ENCODE measurements around the gene ATP6V0B. TPM values are rescaled to one million over a fixed set of nuclear protein-coding genes. Genes with fewer than 3 reads are reported as not detected.
A peak's percentile ranks its signal among the peaks of the same experiment; 100 is the strongest.

The ATP6V0B gene
- 100 to 1,000 TPM; 135 to 180 (median 169) TPM for total RNA-seq

DNA sequence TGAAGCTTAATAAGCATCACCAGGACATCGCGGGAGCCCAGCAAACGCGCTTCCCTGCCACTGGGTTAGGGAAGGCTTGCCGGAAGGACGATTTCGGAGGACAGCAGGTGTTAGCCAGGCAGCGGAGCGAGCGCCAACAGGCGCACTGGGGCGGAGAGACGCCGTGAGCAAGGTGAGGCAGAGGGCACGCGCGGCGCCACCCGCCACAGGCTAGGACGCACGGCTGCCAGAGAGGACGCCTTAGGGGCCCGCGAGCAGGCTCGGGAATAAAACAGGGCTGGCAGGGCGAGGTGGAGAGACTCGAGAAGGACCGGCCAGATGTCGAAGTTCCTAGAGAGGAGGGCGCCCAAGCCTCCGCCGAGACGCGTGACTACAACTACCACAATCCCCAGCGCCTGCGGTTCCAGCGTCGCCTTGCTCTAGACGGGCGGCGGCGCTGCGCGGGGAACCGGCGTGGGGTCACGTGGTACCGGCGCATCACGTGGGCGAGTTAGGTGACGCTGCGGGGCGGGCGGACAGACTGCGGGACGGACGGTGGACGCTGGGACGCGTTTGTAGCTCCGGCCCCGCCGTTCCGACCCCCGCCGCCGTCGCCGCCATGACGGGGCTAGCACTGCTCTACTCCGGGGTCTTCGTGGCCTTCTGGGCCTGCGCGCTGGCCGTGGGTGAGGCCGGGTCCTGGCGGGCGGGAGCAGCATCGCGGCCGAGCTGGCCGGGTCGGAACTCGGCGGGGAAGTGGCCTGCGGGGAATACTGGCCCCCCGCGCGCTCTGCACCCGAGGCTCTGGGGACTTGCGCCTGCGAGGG lies at the start of gene ATP6V0B:
Gene ATP6V0B (plus strand): TSS at position 518 of the 806 bp plus-strand sequence. CDS start 81 bp downstream, at position 599.
- 0% methylated on average over 48 of the region's 93 CpGs for WGBS, 2 donors
- intact Hi-C loops (cut with DNase I; ENCODE audit: low total_unique reads), result no loop called here
- no peak for TF ChIP-seq CTCF (IDR thresholded peaks at IDR 0.05)
- peak in 1 of 2 donors; percentile 78 for TF ChIP-seq POLR2A (IDR thresholded peaks at IDR 0.05)
- H3K4me3 ChIP-seq (ENCODE audit: low read depth, poor library complexity, severe bottlenecking), result peak within 1 kb of the TSS; percentile 66
- DNase-seq (ENCODE audit: low spot score in 2 of 2), result peak; percentile 97 to 99

GRCh38 chr1:43925846-43926245 lies 48.9 kb upstream of the ATP6V0B start:
- intact Hi-C loops (cut with DNase I; ENCODE audit: low total_unique reads), result no loop called here
- WGBS, 2 donors, result 92 to 93% methylated on average over 9 of the region's 9 CpGs
- no peak for DNase-seq (ENCODE audit: low spot score in 2 of 2)
- TF ChIP-seq CTCF (IDR thresholded peaks at IDR 0.05) (no peak), POLR2A (IDR thresholded peaks at IDR 0.05) (no peak)
- H3K4me3 ChIP-seq (ENCODE audit: low read depth, poor library complexity, severe bottlenecking), result no peak overlapping the region

DNA sequence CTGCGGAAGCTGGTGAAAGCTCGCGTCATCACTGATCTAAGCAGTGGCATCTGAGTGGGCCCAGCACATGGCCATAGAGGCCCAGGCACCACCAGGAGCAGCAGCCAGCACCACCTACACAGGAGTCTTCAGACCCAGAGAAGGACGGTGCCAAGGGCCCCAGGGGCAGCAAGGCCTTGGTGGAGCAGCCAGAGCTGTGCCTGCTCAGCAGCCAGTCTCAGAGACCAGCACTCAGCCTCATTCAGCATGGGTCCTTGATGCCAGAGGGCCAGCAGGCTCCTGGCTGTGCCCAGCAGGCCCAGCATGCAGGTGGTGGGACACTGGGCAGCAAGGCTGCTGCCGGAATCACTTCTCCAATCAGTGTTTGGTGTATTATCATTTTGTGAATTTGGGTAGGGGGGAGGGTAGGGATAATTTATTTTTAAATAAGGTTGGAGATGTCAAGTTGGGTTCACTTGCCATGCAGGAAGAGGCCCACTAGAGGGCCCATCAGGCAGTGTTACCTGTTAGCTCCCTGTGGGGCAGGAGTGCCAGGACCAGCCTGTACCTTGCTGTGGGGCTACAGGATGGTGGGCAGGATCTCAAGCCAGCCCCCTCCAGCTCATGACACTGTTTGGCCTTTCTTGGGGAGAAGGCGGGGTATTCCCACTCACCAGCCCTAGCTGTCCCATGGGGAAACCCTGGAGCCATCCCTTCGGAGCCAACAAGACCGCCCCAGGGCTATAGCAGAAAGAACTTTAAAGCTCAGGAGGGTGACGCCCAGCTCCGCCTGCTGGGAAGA lies 44.4 kb upstream of the ATP6V0B start:
- intact Hi-C loops (cut with DNase I; ENCODE audit: low total_unique reads), result loop anchor here (5.0 to 10.0 kb wide), 3 partner anchors 114 to 406 kb away; no protein-coding TSS in a partner anchor
- TF ChIP-seq CTCF (IDR thresholded peaks at IDR 0.05) (no peak), POLR2A (IDR thresholded peaks at IDR 0.05) (no peak)

DNA sequence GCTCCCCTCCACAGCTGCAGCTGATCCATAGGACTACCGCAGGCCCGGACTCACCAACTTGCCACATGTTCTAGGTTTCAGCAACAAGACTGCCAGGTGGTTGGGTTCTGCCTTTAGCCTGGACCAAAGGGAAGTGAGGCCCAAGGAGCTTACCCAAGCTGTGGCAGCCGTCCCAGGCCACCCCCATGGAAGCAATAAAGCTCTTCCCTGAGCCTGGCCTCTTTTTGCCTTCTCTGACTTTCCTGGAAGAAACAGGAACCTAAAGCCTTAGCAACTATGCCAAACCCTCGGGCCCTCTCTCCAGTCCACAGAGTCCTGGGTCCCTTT lies 43.8 kb upstream of the ATP6V0B start:
- 43 to 52% methylated on average over 4 of the region's 4 CpGs for WGBS, 2 donors
- TF ChIP-seq POLR2A (IDR thresholded peaks at IDR 0.05) (no peak), CTCF (IDR thresholded peaks at IDR 0.05) (no peak)
- intact Hi-C loops (cut with DNase I; ENCODE audit: low total_unique reads), result loop anchor here (5.0 to 10.0 kb wide), 3 partner anchors 114 to 406 kb away; no protein-coding TSS in a partner anchor

More for the DNA sequence above, 44.4 kb upstream of the ATP6V0B start:
- 74 to 77% methylated on average over 7 to 9 of the region's 10 CpGs for WGBS, 2 donors
- H3K4me3 ChIP-seq (ENCODE audit: low read depth, poor library complexity, severe bottlenecking), result no peak overlapping the region
- DNase-seq (ENCODE audit: low spot score in 2 of 2), result no peak

DNA sequence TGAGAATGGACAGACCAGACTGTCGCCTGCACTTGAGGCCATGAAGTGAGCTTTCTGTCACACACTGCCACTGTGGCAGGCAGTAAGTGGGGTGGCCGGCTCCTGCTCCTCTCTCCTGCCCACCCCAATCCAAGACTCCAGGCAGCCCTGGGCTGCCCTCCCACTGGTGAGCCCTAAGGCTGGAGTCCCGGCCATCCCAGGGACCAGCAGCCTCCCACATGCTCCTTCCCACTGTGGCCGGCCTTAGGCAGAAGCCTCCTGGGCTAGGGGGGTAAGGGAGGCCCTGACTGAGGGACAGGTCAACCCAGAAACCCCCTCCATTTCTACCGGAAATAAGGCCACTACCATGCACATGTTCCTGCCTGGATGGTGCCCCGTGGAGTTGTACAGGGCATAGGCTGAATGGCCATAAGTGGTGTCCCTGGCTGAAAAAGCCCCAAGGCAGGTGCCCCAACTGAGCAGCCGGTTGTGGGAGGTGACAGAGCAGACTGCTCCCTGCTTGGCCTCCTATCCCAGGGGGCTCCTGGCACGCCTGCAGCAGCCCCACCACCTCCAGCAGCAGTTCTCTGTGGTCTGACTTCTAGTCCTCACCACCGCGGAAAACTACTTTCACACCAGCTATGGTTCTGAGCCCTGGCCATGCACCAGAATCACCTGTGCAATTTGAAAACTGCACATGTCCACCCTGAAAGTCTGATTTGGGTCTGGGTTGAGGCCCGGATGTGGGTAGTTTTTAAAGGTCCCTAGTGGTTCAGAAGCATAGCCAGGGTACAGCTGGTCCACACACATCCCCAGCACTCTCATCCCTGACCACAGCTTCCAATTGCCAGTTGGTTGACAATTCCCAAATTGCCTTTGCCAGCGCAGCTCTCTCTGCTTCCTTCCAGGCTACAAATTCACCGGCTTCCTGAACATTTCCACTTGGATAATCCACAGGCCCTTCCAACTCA lies 42.8 kb upstream of the ATP6V0B start:
- no peak for DNase-seq (ENCODE audit: low spot score in 2 of 2)
- intact Hi-C loops (cut with DNase I; ENCODE audit: low total_unique reads), result loop anchor here (5.0 to 10.0 kb wide), 3 partner anchors 113 to 407 kb away; no protein-coding TSS in a partner anchor
- 83 to 89% methylated on average over 10 to 11 of the region's 13 CpGs for WGBS, 2 donors

More for the DNA sequence above, 43.8 kb upstream of the ATP6V0B start:
- DNase-seq (ENCODE audit: low spot score in 2 of 2), result no peak
- no peak overlapping the region for H3K4me3 ChIP-seq (ENCODE audit: low read depth, poor library complexity, severe bottlenecking)

More for the DNA sequence above, 42.8 kb upstream of the ATP6V0B start:
- no peak overlapping the region for H3K4me3 ChIP-seq (ENCODE audit: low read depth, poor library complexity, severe bottlenecking)
- TF ChIP-seq POLR2A (IDR thresholded peaks at IDR 0.05), result no peak
- TF ChIP-seq CTCF (IDR thresholded peaks at IDR 0.05), result no peak

All from lower leg skin (tissue), 4 donors.